B cell (primary cell): ENCODE data around the gene DDR2.

Source experiments
- EZH2 ChIP-seq: IDR thresholded peaks from 2 replicates; pipeline ENCODE4 v1.6.1; 2012; ENCODE audit warnings: borderline replicate concordance, low read depth, mild to moderate bottlenecking, moderate library complexity, low read length; ENCODE audit not compliant: insufficient read depth, poor library complexity, severe bottlenecking
- TF ChIP-seq, protein P1 (sequence below): fragments of 200-600 bp; IDR thresholded peaks from one replicate; pipeline ENCODE4 v1.8.0; 2022; ENCODE audit warnings: antibody characterized with exemption, mild to moderate bottlenecking

DNA sequence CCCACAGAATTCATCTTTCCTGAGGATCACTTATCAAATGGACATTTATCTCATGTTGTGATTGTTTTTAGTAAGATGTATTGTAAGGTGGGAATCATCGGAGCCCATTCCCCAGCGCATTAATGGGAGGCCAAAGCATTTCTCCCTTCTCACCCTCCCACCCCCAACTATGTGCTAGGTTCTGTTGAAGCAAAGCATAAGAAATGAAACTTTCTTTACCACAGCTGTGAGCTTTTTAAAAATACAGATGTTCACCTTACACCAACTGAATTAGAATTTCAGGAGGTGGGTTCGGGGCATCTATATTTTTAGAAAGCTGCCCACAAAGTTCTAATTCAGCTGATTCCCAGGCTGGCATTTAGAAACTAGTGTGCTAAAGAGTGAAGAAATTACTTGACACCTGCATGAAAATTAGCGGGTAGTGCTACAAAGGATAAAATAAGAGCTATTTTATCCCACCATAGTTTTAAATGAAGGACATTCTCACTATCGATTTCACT is 44.5 kb upstream of the DDR2 start:
- TF ChIP-seq, protein P1, sequence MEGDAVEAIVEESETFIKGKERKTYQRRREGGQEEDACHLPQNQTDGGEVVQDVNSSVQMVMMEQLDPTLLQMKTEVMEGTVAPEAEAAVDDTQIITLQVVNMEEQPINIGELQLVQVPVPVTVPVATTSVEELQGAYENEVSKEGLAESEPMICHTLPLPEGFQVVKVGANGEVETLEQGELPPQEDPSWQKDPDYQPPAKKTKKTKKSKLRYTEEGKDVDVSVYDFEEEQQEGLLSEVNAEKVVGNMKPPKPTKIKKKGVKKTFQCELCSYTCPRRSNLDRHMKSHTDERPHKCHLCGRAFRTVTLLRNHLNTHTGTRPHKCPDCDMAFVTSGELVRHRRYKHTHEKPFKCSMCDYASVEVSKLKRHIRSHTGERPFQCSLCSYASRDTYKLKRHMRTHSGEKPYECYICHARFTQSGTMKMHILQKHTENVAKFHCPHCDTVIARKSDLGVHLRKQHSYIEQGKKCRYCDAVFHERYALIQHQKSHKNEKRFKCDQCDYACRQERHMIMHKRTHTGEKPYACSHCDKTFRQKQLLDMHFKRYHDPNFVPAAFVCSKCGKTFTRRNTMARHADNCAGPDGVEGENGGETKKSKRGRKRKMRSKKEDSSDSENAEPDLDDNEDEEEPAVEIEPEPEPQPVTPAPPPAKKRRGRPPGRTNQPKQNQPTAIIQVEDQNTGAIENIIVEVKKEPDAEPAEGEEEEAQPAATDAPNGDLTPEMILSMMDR = no peak
- TF ChIP-seq EZH2 = no peak
